Panc1 (cell line): ENCODE measurements around the gene PRKACA. TPM values are rescaled to one million over a fixed set of nuclear protein-coding genes. Genes with fewer than 3 reads are reported as not detected.

ENCODE experiments used
- ATAC-seq: fragments of 200-7000 bp; cut with Tn5 transposase; 2 replicates; pipeline ENCODE4 v1.9.1; 2020; ENCODE audit warnings: mild to moderate bottlenecking, moderate library complexity
- BruUV-seq: library from RNA; stranded (reverse); fragments of 400-500 nt; replicated peaks from 2 replicates; lab custom pipeline; 2021; lab: Mats Ljungman, UMichigan
- CTCF ChIA-PET: fragments of 300-600 bp; sonication (Branson Sonifier 250); formaldehyde crosslinking; loops from one replicate; lab custom pipeline; 2022; ENCODE audit warnings: antibody characterized with exemption; lab: Charles Lee
- POLR2A ChIA-PET: fragments of 300-600 bp; sonication (Branson Sonifier 250); formaldehyde crosslinking; loops from one replicate; lab custom pipeline; 2022; ENCODE audit warnings: antibody characterized with exemption; lab: Charles Lee
- DNase-seq: peaks from one replicate; pipeline ENCODE4 v3.0.0-alpha.2; 2010; ENCODE audit warnings: low read depth, low spot score
- H3K27ac ChIP-seq: 2 replicates; pipeline ENCODE4 v1.5.1; 2011; ENCODE audit warnings: mild to moderate bottlenecking, low read length, inconsistent platforms
- H3K27me3 ChIP-seq: fragments of 200-500 bp; sonication (Bioruptor generic); 2 replicates; pipeline ENCODE4 v1.6.0; 2014; ENCODE audit warnings: low read length, inconsistent platforms; ENCODE audit not compliant: control insufficient read depth, insufficient read depth
- H3K36me3 ChIP-seq: fragments of 200-500 bp; sonication (Bioruptor generic); 2 replicates; pipeline ENCODE4 v1.5.1; 2014; ENCODE audit warnings: inconsistent platforms, mild to moderate bottlenecking, low read length, moderate library complexity; ENCODE audit not compliant: control insufficient read depth, insufficient read depth
- H3K4me1 ChIP-seq: 2 replicates; pipeline ENCODE4 v1.5.1; 2011; ENCODE audit warnings: inconsistent platforms, mild to moderate bottlenecking, low read length, moderate library complexity; ENCODE audit not compliant: control insufficient read depth, insufficient read depth
- H3K4me3 ChIP-seq, 2 experiments: 2 replicates each; pipeline ENCODE4 v1.5.1; 2011 to 2012; ENCODE audit warnings: low read depth in 2 of 2, low read length in 2 of 2, mild to moderate bottlenecking in 2 of 2, inconsistent platforms in 1 of 2, moderate library complexity in 1 of 2
- H3K9me3 ChIP-seq: fragments of 200-500 bp; sonication (Bioruptor generic); 2 replicates; pipeline ENCODE4 v1.5.1; 2014; ENCODE audit warnings: low read depth, mild to moderate bottlenecking, inconsistent platforms, low read length, moderate library complexity; ENCODE audit not compliant: control insufficient read depth, insufficient read depth
- POLR2AphosphoS5 ChIP-seq: IDR thresholded peaks from 2 replicates; pipeline ENCODE4 v1.6.1; 2012; ENCODE audit warnings: mild to moderate bottlenecking, low read depth, low read length, moderate library complexity
- SIN3A ChIP-seq: IDR thresholded peaks from 2 replicates; pipeline ENCODE4 v1.6.1; 2012; ENCODE audit warnings: low read depth, mild to moderate bottlenecking, low read length, moderate library complexity, borderline replicate concordance; ENCODE audit not compliant: insufficient read depth
- TCF7L2 ChIP-seq: IDR thresholded peaks from 2 replicates; pipeline ENCODE4 v1.6.1; 2011; ENCODE audit warnings: mild to moderate bottlenecking, low read depth, low read length, inconsistent platforms
- in situ Hi-C: cut with HindIII; loops from 2 replicates; pipeline ENCODE4 v1.10.0; 2016; ENCODE audit warnings: low sequenced_read_pairs, low pct_unique_long_range_greater_than_20kb
- intact Hi-C: fragments of 100-400 bp; cut with micrococcal nuclease; formaldehyde crosslinking; loops from one replicate; pipeline ENCODE4 v1.10.0; 2022; ENCODE audit not compliant: unreplicated experiment
- total RNA-seq: library from RNA; stranded (reverse); gene quantifications from one replicate; pipeline ENCODE4 v1.2.1, GENCODE V29; 2021; ENCODE audit not compliant: unreplicated experiment
- TF ChIP-seq, protein P1 (sequence below), 2 experiments: IDR thresholded peaks; 2 replicates each; pipeline ENCODE4 v1.6.1; 2011 to 2012; ENCODE audit warnings: low read depth in 2 of 2, control low read depth in 1 of 2, low read length in 1 of 2, mild to moderate bottlenecking in 1 of 2, moderate library complexity in 1 of 2; ENCODE audit not compliant: insufficient read depth in 1 of 2
- TF ChIP-seq, protein P2 (sequence below): fragments of 450-650 bp; IDR thresholded peaks from 2 replicates; pipeline ENCODE4 v1.5.1; 2017; ENCODE audit warnings: mild to moderate bottlenecking

The PRKACA gene
- total RNA-seq, 1 experiment from 2014 or later: 70.8 TPM

DNA sequence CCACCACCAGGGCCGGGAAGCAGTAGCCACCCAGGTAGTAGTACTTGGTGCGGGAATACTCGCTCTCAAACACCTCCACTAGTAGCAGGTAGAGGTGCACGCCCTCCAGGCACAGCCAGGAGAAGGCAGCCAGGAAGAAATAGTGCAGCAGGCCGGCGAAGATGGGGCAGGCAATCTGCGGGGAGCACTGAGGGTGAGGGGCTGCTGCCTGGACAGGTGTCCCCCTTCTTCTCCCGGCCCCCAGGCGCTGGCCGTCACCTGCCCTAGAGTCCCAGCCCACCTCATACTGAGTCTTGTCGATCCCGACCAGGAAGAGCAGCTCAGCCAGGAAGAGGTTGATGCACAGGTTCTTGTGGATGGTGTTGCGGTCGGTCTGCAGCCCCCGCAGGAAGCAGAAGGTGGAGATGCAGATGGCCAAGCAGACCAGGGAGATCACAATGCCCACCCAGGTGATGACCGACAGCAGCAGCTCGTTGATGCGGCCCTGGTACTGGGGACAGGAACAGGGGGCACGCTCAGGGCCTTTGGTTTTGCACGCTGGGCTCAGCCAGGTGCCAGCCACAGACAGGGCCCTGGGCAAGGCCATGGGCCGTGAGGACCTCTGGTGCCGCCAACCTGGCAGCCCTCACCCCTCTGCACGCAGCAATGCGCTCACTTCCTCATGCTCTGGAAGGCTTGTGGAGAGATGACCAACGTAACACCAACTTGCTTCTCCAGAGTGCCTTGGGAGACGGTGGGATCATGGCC, 39.6 kb upstream of the PRKACA start:
- no peaks in the 10 kb centered on the region for H3K27me3 ChIP-seq
- intact Hi-C loops: no loop called here
- ChIA-PET CTCF (no interaction called here), POLR2A (no interaction called here)
- DNase-seq (no peak), ATAC-seq (no peak)
- no peak overlapping the region for H3K4me3 ChIP-seq
- H3K9me3 ChIP-seq: no peaks in the 10 kb centered on the region
- peaks cover 3% of the 10 kb centered on the region; the same call in 1 of the 2 replicates for H3K36me3 ChIP-seq
- BruUV-seq: no TSS peak
- TF ChIP-seq, protein P1, sequence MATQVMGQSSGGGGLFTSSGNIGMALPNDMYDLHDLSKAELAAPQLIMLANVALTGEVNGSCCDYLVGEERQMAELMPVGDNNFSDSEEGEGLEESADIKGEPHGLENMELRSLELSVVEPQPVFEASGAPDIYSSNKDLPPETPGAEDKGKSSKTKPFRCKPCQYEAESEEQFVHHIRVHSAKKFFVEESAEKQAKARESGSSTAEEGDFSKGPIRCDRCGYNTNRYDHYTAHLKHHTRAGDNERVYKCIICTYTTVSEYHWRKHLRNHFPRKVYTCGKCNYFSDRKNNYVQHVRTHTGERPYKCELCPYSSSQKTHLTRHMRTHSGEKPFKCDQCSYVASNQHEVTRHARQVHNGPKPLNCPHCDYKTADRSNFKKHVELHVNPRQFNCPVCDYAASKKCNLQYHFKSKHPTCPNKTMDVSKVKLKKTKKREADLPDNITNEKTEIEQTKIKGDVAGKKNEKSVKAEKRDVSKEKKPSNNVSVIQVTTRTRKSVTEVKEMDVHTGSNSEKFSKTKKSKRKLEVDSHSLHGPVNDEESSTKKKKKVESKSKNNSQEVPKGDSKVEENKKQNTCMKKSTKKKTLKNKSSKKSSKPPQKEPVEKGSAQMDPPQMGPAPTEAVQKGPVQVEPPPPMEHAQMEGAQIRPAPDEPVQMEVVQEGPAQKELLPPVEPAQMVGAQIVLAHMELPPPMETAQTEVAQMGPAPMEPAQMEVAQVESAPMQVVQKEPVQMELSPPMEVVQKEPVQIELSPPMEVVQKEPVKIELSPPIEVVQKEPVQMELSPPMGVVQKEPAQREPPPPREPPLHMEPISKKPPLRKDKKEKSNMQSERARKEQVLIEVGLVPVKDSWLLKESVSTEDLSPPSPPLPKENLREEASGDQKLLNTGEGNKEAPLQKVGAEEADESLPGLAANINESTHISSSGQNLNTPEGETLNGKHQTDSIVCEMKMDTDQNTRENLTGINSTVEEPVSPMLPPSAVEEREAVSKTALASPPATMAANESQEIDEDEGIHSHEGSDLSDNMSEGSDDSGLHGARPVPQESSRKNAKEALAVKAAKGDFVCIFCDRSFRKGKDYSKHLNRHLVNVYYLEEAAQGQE (IDR thresholded peaks at IDR 0.05; ENCODE audit: insufficient read depth in 1 of 2, low read depth in 2 of 2, low read length in 1 of 2): no peak
- TF ChIP-seq, protein P2, sequence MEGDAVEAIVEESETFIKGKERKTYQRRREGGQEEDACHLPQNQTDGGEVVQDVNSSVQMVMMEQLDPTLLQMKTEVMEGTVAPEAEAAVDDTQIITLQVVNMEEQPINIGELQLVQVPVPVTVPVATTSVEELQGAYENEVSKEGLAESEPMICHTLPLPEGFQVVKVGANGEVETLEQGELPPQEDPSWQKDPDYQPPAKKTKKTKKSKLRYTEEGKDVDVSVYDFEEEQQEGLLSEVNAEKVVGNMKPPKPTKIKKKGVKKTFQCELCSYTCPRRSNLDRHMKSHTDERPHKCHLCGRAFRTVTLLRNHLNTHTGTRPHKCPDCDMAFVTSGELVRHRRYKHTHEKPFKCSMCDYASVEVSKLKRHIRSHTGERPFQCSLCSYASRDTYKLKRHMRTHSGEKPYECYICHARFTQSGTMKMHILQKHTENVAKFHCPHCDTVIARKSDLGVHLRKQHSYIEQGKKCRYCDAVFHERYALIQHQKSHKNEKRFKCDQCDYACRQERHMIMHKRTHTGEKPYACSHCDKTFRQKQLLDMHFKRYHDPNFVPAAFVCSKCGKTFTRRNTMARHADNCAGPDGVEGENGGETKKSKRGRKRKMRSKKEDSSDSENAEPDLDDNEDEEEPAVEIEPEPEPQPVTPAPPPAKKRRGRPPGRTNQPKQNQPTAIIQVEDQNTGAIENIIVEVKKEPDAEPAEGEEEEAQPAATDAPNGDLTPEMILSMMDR: no peak
- TF ChIP-seq POLR2AphosphoS5: no peak
- no peak for TF ChIP-seq SIN3A
- TF ChIP-seq TCF7L2: no peak
- no peaks in the 10 kb centered on the region for H3K4me1 ChIP-seq
- no peak overlapping the region for H3K27ac ChIP-seq
- in situ Hi-C loops: no loop called here

DNA sequence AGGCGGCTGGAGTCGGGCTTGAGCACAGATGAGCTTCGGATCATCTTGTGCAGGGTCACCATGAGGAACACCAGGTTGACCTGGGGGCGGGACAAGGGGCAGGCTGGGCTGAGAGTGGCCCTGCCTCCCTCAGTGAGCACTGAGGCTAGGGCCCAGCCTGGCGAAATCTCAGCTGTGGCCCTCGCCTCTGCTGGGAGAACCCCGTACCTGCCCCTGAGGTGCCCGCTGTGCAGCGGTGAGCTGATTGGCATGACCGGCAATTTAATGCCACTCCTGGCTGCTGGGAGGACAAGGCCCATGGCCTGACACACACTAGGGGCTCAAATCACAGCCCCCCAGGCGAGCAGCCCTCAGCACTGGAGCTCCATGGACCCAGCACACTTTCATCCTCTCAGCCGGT, 38.6 kb upstream of the PRKACA start:
- H3K4me3 ChIP-seq: no peak overlapping the region
- peaks cover 3% of the 10 kb centered on the region; the same call in 1 of the 2 replicates for H3K36me3 ChIP-seq
- BruUV-seq: no TSS peak
- intact Hi-C loops (no loop called here), in situ Hi-C loops (no loop called here)
- H3K9me3 ChIP-seq: no peaks in the 10 kb centered on the region
- ATAC-seq (no peak), DNase-seq (no peak)
- ChIA-PET POLR2A (no interaction called here), CTCF (no interaction called here)
- no peak overlapping the region for H3K27ac ChIP-seq
- no peaks in the 10 kb centered on the region for H3K4me1 ChIP-seq
- no peaks in the 10 kb centered on the region for H3K27me3 ChIP-seq
- no peak for TF ChIP-seq SIN3A
- TF ChIP-seq TCF7L2: no peak
- TF ChIP-seq, protein P1 (IDR thresholded peaks at IDR 0.05; ENCODE audit: insufficient read depth in 1 of 2, low read depth in 2 of 2, low read length in 1 of 2): no peak
- TF ChIP-seq, protein P2: no peak
- no peak for TF ChIP-seq POLR2AphosphoS5
